GM19452 (cell line): ENCODE results near the gene TYSND1.
"Not testable (repeated sequence)": the region's sequence is repeated elsewhere in the genome, so short reads cannot be mapped to it uniquely, and the experiment has no call there.

Experiments used
- ATAC-seq: cut with Tn5 transposase; IDR thresholded peaks from one replicate; pipeline ENCODE4 v1.9.1; 2021; ENCODE audit not compliant: unreplicated experiment

The TYSND1 gene, protein sequence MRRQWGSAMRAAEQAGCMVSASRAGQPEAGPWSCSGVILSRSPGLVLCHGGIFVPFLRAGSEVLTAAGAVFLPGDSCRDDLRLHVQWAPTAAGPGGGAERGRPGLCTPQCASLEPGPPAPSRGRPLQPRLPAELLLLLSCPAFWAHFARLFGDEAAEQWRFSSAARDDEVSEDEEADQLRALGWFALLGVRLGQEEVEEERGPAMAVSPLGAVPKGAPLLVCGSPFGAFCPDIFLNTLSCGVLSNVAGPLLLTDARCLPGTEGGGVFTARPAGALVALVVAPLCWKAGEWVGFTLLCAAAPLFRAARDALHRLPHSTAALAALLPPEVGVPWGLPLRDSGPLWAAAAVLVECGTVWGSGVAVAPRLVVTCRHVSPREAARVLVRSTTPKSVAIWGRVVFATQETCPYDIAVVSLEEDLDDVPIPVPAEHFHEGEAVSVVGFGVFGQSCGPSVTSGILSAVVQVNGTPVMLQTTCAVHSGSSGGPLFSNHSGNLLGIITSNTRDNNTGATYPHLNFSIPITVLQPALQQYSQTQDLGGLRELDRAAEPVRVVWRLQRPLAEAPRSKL

DNA sequence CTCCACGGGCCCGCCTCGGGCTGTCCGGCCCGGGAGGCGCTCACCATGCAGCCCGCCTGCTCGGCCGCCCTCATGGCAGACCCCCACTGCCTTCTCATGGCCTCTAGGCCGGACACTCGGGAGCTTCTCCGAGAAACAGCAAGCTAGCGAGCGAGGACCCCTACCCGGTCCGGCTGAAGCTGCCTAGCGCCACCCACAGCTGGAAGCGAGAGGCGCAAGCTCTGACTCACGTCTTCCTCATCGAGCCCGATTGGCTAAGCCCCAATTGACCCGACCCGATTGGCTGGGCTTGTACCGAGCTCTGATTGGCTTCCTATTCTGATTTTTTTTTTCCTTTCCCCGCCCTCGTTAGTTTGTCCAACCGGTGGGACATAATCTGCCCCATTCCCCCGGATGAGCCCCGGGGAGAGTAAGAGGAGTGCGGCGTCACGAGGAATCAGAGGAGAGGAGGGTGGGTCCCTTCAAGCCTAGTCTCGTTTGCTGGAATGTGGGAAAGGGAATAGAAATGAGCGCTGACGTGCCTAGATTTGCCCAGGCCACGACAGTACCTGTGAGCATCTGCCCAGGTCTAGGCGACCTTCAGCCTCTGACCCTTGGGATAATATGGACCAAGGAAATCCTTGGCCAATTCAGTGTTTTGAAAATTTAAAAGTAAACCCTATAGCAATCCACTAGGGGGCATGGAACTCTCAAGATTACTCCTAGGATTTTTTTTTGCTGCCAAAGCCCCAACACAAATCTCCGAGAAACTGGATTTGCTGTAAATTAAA, at the start of gene TYSND1:
Gene TYSND1 (minus strand): TSS at position 212 of the 770 bp plus-strand sequence. CDS start 114 bp downstream, at position 98.
- peak; percentile 93 for ATAC-seq

DNA sequence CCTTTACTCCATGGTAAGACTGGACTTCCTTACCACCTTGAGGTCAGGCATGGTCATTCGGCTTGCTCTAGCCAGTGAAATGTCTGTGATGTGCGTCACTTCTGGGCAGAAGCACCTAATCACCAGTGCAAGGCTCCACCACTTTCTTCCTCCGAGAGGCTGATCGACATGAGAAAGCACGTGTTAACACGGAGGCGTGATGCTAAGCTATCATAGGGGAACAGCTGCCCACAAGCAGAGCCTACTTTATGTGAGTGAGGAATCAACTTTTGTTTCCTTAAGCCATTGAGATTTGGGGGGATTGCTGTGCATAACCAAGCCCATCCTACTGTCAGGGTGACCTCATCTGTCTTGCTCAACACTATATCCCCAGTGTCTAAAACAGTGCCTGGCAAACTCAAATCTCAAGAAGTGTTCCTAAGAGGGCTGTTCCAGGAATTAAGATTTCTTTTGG, 46.9 kb upstream of the TYSND1 start:
- no peak for ATAC-seq

- no peak for ATAC-seq
Observed at GRCh38 chr10:70192326-70192968, 45.9 kb upstream of the TYSND1 start.

GRCh38 chr10:70191972-70192305, 45.4 kb upstream of the TYSND1 start:
- ATAC-seq, result no peak

DNA sequence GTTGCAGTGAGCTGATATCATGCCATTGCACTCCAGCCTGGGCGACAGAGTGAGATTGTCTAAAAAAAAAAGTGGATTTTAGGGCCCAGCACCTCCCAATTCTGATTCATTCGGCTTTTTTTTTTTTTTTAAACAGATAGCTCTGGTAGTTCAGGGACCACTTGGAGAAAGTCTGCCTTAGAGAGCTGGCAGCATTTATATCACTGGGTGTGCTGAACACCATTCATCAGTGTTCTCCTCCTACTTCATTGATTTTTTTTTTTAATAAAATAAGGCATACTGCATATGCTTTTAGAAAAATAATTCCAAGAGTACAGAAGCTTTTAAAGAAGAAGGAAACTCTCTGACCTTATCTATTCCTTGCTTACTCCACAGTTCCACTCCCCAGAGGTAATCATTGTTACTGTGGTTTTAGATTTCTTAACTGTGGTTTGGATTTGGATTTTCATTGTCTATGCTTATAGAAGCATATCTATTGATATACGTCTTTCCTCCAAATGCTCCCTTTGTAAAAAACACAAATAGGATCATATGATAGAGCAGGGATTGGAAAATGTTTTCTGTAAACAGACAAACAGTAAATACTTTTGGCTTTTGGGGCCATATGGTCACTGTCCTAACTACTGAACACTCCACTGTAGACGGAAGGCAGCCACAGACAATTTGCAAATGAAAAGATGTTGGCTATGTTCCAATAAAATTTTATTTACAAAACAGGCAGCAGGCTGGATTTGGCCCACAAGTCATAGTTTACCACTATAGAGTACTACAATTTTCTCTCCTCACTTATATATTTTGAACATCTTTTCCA, 44.9 kb upstream of the TYSND1 start:
- ATAC-seq, result no peak

- no peak for ATAC-seq
Observed at GRCh38 chr10:70190581-70190980, 44.1 kb upstream of the TYSND1 start.

DNA sequence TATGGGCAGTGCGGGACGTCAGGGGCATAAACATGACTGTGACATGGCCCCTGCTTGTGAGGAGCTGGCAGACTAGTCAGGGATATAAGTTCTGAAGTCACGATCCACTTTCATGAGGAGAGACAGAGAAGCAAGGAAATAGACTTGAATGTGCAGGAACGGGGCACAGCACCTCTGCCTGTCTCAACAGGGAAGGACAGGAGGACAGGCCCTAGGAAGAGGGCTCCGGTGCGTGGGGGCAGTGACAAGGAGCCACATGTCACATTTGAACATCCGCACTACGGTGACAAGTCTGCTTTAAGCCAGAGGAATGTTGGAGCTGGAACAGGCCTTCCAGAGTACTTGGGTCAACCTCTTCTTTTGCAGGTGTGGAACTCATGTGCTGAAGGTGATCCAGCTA, 43.6 kb upstream of the TYSND1 start:
- no peak for ATAC-seq

DNA sequence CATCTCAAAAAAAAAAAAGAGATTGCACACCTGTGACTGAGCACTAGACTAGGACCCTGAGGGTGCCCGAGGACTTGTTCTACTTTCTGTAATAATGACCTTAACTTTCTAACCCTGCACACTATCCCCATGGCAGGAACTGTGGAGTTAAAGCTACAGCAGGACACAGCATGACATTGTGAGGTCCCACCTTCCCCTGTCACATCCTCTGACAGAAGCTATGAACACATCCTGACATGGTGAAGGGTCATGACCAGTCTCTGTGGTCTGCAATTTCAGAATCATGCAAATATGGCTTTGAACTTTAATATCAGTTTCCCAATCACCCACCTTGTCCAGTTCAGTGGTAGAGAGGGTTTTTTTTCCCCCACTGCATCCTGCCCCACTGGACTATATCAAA, 42.3 kb upstream of the TYSND1 start:
- ATAC-seq, result no peak

GRCh38 chr10:70186571-70186970, 40.1 kb upstream of the TYSND1 start:
- ATAC-seq, result no peak

GRCh38 chr10:70186090-70186489, 39.6 kb upstream of the TYSND1 start:
- ATAC-seq, result no peak

DNA sequence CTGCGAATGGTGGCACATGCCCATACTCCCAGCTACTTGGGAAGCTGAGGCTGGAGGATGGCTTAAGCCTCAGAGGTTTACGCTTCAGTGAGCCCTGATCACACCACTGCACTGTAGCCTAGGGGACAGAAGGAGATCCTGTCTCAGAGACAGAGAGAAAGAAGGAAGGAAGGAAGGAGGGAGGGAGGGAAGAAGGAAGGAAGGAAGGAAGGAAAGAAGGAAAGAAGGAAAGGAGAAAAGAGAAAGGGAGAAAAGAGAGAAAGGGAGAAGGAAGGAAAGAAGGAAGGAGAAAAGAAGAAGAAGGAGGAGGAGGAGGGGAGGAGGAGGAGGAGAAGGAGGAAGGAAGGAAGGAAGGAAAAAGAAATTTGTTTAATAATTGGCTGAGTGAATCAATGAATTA, 36.8 kb upstream of the TYSND1 start:
- ATAC-seq, result no peak

DNA sequence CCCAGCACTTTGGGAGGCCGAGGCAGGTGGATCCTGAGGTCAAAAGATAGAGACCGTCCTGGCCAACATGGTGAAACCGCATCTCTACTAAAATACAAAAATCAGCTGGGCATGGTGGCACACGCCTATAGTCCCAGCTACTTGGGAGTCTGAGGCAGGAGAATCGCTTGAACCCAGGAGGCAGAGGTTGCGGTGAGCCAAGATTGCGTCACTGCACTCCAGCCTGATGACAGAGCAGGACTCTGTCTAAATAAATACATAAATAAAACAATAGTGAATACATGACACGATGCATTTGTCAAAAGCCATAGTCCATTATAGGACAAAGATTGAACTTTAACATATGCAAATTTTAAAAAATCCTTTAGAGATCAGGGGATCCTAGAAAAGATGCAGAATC, 32.7 kb upstream of the TYSND1 start:
- ATAC-seq, result not testable (repeated sequence)

- ATAC-seq, result no peak
Observed at GRCh38 chr10:70178139-70178725, 31.7 kb upstream of the TYSND1 start.

DNA sequence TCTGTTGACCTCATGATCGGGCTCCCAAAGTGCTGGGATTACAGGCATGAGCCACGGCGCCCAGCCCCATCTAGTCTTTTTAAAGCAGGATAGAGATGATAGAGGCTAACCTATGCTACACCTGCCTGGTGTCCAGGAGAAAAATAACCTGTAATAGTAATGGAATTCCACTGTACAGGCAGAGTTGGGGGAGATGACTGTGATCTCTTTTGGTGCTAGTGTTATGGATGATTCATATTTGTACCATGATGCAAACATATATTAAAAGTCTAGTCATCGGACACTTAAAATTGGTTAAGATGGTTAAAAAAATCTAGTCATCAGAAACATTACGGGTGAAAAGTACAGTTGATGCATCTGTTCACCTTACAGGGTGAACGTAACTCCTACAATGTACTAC, 29.9 kb upstream of the TYSND1 start:
- no peak for ATAC-seq

- ATAC-seq, result no peak
Observed at GRCh38 chr10:70175516-70175915, 29.0 kb upstream of the TYSND1 start.

GRCh38 chr10:70174058-70174741, 27.7 kb upstream of the TYSND1 start:
- no peak for ATAC-seq

GRCh38 chr10:70169649-70170364, 23.3 kb upstream of the TYSND1 start:
- peak; percentile 5 for ATAC-seq

- ATAC-seq, result no peak
Observed at GRCh38 chr10:70169011-70169410, 22.5 kb upstream of the TYSND1 start.

GRCh38 chr10:70167246-70167645, 20.7 kb upstream of the TYSND1 start:
- ATAC-seq, result no peak
